ENCODE data around the gene GPR162. TPM values are rescaled to one million over a fixed set of nuclear protein-coding genes. Genes with fewer than 3 reads are reported as not detected.

Gene GPR162
- total RNA-seq, 1 experiment from 2014 or later = 6.1 TPM

DNA sequence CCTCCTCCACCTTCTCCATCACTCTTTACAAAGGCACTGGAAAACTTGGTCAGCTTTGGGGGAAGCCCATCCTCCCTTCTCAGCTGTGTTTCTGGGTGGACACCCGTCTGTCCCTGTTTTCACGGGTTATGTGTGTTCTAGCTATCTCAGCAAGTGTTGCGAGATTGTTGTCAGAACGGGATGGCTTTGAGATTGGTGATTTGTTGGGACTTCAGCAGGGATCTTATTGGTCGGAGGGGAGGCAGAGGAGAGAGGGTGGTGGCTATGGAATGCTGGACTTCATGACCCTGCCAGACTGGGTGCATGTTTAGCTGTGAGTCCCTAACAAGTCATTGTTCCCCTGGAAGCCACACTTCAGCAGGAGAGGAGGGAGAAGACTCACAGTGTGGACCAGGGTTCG lies 32.4 kb downstream of the GPR162 start:
- no peak overlapping the region for H3K4me2 ChIP-seq (ENCODE audit: insufficient read depth, insufficient read length, low read length)
- Mint-ChIP-seq H3K4me3 (peak overlapping the region in 1 of 2 experiments; percentile 94; a peak in 4 of 5 replicates), H3K27ac (peak overlapping the region; percentile 59 to 84 (median 71); a peak in 5 of 7 replicates), H3K9me3 (no peaks in the 10 kb centered on the region; a peak in 1 of 5 replicates), H3K27me3 (ENCODE audit: low read depth) (no peaks in the 10 kb centered on the region), H3K36me3 (ENCODE audit: insufficient read depth in 1 of 3, low read depth in 3 of 3) (peaks cover 26 to 60% (median 57%) of the 10 kb centered on the region in 3 experiments; a peak in 6 of 7 replicates), H3K4me1 (peaks cover 24 to 26% of the 10 kb centered on the region in 2 experiments)
- H3K9me3 ChIP-seq (ENCODE audit: control insufficient read depth, low read depth, low read length) = no peaks in the 10 kb centered on the region
- no peak overlapping the region for H2BK120ac ChIP-seq (ENCODE audit: low read depth, low read length, poor library complexity, severe bottlenecking)
- H3K4ac ChIP-seq (ENCODE audit: low read depth, low read length) = no peak overlapping the region
- no peaks in the 10 kb centered on the region for H3K27me3 ChIP-seq (ENCODE audit: insufficient read depth, low read length)
- H3K23ac ChIP-seq (ENCODE audit: insufficient read length, low read depth, low read length) = no peak overlapping the region
- no peak overlapping the region for H3K9ac ChIP-seq (ENCODE audit: extremely low read depth, insufficient read length, low read length)
- TF ChIP-seq, protein P1, sequence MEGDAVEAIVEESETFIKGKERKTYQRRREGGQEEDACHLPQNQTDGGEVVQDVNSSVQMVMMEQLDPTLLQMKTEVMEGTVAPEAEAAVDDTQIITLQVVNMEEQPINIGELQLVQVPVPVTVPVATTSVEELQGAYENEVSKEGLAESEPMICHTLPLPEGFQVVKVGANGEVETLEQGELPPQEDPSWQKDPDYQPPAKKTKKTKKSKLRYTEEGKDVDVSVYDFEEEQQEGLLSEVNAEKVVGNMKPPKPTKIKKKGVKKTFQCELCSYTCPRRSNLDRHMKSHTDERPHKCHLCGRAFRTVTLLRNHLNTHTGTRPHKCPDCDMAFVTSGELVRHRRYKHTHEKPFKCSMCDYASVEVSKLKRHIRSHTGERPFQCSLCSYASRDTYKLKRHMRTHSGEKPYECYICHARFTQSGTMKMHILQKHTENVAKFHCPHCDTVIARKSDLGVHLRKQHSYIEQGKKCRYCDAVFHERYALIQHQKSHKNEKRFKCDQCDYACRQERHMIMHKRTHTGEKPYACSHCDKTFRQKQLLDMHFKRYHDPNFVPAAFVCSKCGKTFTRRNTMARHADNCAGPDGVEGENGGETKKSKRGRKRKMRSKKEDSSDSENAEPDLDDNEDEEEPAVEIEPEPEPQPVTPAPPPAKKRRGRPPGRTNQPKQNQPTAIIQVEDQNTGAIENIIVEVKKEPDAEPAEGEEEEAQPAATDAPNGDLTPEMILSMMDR (conservative IDR thresholded peaks at IDR 0.05) = no peak
- no peaks in the 10 kb centered on the region; the same call in 1 of the 2 replicates for H3K4me1 ChIP-seq (ENCODE audit: insufficient read depth, low read length)
- H3K23me2 ChIP-seq (ENCODE audit: insufficient read length, low read depth, low read length, poor library complexity, severe bottlenecking) = peaks cover 16% of the 10 kb centered on the region
- no peak overlapping the region for H3K18ac ChIP-seq (ENCODE audit: insufficient read length, low read depth, low read length)
- no peak overlapping the region for H2AFZ ChIP-seq (ENCODE audit: low read length)
- DNase-seq = no peak
- H4K8ac ChIP-seq (replicated peaks; ENCODE audit: insufficient read length, low read depth, low read length) = no peak overlapping the region
- H3K56ac ChIP-seq (ENCODE audit: insufficient read length, low read depth, low read length) = no peak overlapping the region
- H2BK5ac ChIP-seq (ENCODE audit: insufficient read length, low read length) = no peak overlapping the region
- no peak overlapping the region for H2BK20ac ChIP-seq (ENCODE audit: low read depth, low read length, poor library complexity, severe bottlenecking)
- H4K91ac ChIP-seq (ENCODE audit: insufficient read length, low read depth, low read length) = no peak overlapping the region
- no peak overlapping the region for H3T11ph ChIP-seq (ENCODE audit: low read length)
- H3K79me2 ChIP-seq (ENCODE audit: insufficient read depth, low read length) = peaks cover 5% of the 10 kb centered on the region; the same call in 1 of the 2 replicates
- H2BK15ac ChIP-seq (ENCODE audit: low read depth, low read length) = no peak overlapping the region
- H4K5ac ChIP-seq (ENCODE audit: insufficient read length, low read depth, low read length) = no peak overlapping the region
- peaks cover 2% of the 10 kb centered on the region for H4K20me1 ChIP-seq (ENCODE audit: control insufficient read depth, insufficient read depth, insufficient read length)
- no peak overlapping the region for H2AK5ac ChIP-seq (ENCODE audit: insufficient read length, low read length)
- no peaks in the 10 kb centered on the region for H3K79me1 ChIP-seq (ENCODE audit: insufficient read depth, low read depth, low read length, poor library complexity, severe bottlenecking)
- H2BK12ac ChIP-seq (ENCODE audit: insufficient read length, low read depth, low read length) = no peak overlapping the region
- WGBS (ENCODE audit: extremely low coverage, insufficient read length, low lambda C conversion rate) = no CpG with 5 or more reads among the region's 6 CpGs
- H3K27ac ChIP-seq (ENCODE audit: insufficient read length, low read depth, low read length) = no peak overlapping the region
- no peak overlapping the region; the same call in 1 of the 2 replicates for H3K14ac ChIP-seq (ENCODE audit: insufficient read depth, low read length)
